Measurements from ENCODE around the gene MORN3.
"Not testable (repeated sequence)": the region's sequence is repeated elsewhere in the genome, so short reads cannot be mapped to it uniquely, and the experiment has no call there.

MORN3 gene, protein sequence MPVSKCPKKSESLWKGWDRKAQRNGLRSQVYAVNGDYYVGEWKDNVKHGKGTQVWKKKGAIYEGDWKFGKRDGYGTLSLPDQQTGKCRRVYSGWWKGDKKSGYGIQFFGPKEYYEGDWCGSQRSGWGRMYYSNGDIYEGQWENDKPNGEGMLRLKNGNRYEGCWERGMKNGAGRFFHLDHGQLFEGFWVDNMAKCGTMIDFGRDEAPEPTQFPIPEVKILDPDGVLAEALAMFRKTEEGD

DNA sequence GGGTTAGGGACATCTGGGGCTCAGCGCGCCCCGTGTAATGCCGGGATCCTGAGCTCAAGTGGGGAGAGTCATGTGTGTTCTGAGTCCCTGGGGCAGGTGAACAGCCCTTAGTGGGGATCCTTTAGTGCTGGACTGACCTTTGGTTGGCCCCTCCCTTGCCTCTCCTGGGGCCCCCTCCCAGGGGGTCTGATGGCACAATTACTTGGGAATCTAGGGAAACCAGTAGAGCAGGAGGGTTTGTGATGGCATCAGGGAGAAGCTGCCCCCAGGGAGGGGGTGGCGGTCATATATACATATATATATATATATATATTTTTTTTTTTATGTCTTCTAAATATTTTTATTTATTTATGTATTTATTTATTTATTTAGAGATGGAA, at the start of gene MORN3:
Gene MORN3 (minus strand): TSS at position 134 of the 380 bp plus-strand sequence. CDS start 171 bp downstream, outside the sequence.
- no peak for DNase-seq

DNA sequence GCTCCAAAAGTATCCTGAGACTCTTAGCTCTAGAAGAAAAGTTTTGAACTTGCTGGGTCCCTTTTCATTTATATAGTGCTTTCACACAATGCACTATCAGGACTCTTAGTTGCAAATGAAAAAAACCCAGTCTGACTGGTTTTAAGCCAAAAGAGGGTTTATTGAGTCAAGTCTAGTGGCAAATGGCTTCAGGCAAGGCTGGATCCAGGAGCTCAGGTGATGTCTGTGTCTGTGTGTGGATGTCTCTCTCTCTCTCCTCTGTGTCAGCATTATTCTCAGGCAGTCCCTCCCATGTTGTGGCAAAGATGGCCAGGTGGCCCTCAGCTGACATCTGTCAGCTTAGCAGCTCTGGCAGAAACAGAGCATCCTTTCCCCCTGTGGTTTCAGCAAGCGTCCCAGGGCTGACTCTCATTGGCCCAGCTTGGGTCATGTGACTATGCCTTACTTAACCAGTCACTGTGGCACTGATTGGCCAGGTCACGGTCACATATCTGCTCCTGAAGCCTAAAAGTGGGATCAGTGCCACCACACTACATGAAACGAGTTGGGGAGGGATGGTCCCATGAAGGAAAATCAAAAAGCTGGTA, 49.3 kb upstream of the MORN3 start:
- DNase-seq, result no peak

DNA sequence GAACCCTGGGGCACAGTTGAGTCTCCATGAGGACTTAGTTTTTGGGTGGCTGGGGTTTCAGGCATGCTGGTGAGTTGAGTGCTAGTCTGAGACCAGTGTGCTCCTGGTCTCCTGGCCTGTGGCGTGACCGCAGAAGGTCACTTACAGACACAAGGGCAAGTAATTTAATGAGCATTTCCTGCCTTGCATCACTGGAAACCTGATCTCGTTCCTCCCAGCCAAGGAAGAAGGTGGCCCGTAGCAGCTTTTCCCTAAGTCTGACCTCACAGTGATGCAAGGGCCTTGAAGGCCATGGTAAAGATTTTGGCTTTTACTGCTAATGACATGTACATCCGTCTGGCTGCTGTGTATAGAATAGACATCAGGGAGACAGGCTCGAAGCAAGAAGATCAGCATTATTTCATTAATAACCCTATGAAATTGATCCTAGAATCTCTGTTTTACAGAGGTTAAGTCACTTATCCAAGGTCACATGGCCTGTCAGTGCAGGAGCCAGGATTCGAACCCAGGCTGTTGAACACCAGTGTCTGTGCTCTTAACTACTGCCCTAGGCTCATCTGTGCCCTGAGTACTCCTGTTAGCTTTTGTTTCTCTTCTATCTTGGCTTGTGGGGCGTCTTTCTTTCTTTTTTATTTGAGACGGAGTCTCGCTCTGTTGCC, 47.7 kb upstream of the MORN3 start:
- no peak for DNase-seq

DNA sequence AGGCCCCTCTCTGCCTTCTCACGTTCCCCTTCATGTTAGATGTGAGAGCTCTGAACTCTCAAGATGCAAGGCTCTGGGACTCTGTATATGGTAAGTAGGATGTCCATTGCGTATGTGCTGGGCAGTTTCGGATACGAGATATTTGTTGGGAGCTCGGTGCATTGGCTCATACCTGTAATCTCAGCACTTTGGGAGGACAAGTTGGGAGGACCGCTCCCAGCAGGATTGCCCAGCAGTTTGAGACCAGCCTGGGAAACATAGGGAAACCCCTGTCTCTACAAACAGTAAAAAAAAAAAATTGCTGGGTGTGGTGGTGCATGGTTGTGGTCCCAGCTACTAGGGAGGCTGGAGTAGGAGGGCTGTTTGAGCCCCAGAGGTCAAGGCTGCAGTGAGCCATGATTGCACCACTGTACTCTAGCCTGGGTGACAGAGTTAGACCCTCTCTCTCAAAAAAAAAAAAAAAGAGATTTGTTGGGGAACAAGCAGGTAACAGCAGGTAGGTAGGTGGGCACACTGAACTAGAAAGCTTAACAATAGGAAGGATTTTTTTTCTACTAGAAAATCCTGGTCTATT, 46.5 kb upstream of the MORN3 start:
- no peak for DNase-seq

DNA sequence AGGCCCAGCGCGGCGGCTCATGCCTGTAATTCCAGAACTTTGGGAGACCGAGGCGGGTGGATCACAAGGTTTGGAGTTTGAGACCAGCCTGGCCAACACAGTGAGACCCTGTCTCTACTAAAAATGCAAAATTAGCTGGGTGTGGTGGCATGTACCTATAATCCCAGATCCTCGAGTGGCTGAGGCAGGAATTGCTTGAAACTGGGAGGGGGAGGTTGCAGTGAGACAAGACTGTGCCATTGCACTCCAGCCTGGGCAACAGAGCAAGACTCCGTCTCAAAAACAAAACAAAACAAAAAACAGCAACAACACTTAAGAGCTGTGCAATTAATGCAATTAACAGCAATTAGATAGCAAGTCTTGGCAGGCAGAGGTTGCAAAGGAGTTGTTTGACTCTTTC, 45.6 kb upstream of the MORN3 start:
- not testable (repeated sequence) for DNase-seq

DNA sequence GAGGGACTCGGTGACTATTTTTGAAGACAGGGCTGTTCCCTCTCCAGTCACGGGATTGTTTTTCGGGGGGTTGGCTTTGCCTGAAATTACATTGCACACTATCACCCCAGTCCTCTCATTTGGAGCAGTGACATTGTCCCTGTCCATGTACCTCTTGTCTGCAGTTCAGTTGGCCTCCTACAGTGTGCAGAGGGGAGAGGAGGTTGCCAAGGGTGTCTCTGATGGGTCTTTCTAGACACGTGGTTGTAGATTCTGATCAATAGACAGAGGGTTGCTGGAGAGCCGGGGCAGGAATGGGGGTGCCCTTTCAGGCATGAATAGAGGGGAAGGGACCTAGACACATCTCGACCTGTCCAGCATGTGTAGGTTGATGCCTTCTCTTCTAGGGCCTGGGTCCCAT, 44.3 kb upstream of the MORN3 start:
- DNase-seq, result no peak

DNA sequence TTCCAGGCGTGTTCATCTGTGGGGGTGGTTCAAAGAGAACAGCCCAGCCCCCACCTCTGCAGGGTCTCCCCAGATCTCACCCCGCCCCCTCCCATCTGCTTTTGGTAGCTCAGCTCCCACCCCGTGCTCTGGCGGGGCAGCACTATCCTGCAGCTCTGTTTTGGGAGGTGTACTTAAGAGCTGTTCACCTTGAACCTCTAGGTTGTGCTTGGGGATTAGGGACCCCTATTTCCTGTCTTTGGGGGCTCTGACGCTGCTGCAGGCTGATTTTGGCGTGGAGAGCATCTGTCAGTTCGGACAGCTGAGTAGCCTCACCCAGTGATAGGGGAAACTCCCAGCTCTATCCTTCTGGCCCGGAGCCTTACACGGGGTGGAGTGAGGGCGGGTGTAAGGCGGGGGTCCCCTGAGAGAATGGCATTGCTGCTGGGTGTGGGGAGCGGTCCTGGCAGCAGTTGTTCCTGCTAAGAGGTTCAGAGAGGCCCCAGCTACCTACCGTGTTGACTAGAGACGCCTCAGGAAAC, 43.9 kb upstream of the MORN3 start:
- no peak for DNase-seq

DNA sequence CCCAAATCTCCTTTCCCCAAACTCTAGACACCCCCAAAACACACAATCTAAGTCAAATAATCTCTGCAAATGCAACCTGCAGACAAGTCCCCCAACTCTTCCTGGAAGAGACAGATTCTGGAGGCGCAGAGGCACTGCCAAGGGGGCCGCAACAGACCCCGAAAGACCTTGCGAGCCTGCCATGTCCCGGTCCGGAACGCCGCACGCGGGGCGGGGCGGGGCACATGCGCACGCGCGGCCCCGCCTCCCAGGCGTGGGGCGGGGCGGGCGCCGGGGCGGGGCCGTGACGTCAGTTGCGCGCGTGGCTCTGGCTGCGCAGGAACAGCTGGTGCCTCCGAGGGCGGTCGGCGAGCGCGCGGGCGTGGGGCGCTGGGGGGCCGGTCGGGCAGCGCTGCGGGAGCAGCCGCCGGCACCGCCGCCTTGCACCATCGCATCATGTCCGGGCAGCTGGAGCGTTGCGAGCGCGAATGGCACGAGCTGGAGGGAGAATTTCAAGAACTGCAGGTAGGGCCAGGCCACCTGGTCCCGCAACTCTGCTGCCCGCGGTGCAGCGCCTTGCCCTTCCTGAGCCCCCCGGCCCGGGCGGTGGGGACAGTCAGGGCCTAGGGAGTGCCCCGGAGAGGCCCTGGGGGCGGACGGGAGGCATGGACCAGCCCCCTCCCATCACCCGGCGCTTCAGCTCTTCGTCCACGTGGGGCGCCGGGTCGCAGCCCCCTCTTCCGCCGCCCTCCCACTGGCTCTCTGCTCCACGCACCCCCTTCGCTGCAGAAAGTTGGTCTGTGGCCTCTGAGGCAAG, 43.2 kb upstream of the MORN3 start, which contains the start of gene TMEM120B:
Gene TMEM120B (plus strand): TSS at position 292 of the 796 bp plus-strand sequence. CDS start 144 bp downstream, at position 436.
- peak; percentile 82 for DNase-seq

DNA sequence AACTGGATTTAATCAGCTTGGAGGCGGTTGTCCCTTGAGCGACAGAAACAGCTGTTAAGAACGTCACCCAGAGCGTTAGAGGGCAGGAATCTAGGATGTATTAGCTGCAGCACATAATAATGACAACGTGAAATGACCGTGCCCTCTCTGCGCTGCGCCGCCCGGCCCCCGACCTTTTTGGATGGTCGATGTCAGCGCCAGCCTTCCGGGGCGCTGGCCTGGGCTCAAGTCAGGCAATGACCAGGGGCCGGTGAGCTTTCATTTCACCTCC, 42.7 kb upstream of the MORN3 start:
- no peak for DNase-seq

DNA sequence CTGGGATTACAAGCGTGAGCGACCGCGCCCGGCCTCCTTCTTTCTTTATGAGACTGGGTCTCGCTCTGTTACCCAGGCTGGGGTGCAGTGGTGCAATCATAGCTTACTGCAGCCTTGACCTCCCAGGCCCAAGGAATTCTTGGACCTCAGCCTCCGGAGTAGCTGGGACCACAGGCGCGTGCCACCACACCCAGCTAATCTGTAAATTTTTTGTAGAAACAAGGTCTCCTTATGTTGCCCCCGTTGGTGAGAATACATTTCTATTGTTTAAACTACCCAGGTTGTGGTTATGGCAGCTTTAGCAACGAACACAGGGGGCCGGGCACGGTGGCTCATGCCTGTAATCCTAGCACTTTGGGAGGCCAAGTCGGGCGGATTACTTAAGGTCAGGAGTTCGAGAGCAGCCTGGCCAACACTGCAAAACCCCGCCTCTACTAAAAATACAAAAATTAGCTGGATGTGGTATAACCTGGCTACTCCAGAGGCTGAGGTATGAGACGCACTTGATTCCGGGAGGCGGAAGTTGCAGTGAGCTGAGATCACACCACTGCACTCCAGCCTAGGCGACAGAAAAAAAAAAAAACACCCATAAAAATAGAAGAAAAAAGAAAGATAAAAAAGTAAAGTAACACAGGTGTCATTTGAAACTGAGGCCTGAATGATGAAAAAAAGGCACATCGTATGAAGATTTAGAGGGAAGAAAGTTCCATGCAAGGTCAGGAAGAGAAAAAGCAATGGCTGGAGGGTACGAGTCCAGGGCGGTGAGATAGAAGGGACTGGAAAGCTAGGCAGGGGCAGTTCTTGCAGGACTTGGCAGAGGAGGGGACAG, 42.1 kb upstream of the MORN3 start:
- peak; percentile 38 for DNase-seq

DNA sequence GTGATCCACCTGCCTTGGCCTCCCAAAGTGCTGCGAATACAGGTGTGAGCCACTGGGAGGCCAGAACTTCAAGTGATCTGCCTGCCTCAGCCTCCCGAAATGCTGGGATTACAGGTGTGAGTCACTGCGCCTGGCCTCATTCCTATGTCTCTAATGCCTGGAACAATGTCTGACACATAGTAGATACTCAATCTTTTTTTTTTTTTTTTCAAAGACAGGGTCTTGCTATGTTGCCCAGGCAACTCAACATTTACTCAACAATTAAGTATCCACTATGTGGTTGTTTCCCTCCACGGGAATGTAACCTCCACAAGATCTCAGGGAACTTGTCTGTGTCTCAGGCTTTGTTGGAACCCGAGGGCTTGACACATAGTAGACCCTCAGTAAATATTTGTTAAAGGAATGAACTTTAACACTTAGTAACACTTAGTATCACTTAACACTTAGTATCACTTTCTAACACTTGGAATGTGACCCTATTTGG, 40.1 kb upstream of the MORN3 start:
- no peak for DNase-seq

DNA sequence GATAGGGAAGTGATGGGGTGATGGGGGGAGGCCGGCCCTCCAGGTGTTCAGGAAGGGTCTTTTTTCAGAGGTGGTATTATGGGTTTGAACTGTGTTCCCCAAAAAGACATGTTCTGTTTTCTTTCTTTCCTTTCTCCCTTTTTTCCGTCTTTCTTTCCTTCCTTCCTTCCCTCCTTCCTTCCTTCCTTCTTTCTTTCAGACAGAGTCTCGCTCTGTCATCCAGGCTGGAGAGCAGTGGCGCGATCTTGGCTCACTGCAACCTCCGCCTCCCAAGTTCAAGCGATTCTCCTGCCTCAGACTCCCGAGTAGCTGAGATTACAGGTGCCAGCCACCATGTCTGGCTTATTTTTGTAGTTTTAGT, 39.6 kb upstream of the MORN3 start:
- not testable (repeated sequence) for DNase-seq

DNA sequence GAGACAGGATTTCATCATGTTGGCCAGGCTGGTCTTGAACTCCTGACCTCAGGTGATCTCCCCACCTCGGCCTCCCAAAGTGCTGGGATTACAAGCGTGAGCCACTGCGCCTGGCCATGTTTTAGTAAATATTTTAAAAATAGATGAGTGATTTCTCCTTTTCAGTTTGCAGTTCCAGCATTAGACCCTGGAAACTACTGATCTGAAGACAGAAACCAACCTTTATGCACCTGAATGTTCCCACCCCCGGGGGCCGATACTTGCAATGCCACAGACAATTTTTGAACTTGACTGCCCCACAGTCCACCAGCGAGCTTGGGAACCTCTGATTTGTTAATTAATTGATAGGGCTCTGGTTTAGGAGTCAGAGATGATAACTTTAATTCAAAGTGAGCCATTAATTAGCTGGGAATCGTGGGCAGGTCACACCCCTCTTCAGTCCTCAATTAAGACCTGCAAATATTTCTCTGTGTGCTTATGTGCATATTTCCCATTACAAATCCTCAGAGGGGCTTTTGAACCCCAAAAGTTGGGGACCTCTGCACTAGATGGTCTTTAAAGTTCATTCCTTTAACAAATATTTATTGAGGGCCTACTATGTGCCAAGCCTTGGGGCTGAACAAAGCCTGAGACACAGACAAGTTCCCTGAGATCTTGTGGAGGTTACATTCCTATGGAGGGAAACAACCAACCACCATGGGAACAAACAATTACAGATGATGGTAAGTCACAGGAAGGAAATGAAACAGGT, 39.0 kb upstream of the MORN3 start:
- no peak for DNase-seq

DNA sequence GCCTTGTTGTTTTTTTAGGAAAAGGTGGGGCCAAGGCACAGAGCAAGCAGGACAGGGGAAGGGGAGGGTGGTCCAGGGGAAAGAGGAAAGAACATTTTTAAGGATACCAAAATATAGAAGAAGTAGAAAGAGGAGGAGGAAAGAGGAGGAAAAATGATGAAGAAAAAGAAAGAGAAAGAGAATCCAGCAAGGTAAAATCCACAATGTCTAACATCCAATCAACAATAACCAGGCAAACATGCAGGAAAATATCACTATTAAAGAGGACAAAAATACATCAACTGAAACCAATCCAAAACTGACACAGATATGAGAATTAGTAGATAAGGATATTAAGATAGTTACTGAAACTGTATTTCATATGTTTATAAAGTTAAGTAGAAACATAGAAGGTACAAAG, 36.1 kb upstream of the MORN3 start:
- no peak for DNase-seq

DNA sequence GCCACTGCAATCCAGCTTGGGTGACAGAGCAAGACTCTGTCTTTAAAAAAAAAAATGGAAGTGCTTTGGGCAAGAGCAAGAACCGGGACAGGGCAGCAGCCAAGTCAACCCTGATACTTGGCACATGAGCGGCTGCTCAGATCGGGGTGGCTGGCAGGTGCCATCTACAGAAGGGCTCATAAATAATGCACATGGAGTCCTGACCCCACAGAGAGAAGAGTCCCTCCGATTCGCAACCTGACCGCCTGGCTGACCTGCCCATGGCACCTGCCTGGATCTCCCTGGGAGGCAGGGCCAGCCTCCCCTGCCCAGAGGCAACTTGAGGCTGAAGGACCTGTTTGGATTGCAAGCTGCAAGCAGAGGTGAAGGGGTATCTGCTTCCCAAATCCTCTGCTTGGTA, 33.5 kb upstream of the MORN3 start:
- no peak for DNase-seq

DNA sequence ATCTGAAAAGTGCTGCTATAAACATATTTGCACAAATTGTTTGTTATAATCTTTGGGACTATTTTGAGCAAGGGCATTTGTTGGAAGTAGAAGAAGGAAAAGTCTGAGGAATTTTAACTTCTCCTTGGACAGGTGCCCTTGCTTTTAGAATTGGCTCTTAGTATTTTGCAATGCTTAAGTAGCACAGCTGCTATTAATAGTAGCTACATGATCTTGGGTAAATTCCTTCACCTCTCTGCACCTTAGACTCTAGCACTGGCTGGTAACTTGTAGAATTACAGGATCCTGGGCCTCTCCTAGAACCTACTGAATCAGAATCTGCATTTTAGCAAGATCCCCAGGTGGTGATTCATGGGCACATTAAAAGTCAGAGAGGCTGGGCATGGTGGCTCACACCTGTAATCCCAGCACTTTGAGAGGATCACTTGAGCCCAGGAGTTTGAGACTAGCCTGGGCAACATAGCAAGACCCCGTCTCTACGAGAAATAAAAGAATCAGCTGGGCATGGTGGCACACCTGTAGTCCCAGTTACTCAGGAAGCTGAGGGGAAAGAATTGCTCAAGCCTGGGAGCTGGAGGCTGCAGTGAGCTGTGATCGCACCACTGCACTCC, 32.3 kb upstream of the MORN3 start:
- DNase-seq, result no peak

DNA sequence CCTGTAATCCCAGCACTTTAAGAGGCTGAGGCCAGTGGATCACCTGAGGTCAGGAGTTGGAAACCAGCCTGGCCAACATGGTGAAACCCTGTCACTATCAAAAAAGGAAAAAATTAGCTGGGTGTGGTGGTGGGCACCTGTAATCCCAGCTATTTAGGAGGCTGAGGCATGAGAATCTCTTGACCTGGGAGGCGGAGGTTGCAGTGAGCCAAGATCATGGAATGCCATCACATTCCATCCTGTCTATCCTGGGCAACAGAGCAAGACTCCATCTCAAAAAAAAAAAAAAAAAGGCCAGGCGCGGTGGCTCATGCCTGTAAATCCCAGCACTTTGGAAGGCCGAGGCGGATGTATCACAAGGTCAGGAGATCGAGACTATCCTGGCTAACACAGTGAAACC, 28.4 kb upstream of the MORN3 start:
- not testable (repeated sequence) for DNase-seq

DNA sequence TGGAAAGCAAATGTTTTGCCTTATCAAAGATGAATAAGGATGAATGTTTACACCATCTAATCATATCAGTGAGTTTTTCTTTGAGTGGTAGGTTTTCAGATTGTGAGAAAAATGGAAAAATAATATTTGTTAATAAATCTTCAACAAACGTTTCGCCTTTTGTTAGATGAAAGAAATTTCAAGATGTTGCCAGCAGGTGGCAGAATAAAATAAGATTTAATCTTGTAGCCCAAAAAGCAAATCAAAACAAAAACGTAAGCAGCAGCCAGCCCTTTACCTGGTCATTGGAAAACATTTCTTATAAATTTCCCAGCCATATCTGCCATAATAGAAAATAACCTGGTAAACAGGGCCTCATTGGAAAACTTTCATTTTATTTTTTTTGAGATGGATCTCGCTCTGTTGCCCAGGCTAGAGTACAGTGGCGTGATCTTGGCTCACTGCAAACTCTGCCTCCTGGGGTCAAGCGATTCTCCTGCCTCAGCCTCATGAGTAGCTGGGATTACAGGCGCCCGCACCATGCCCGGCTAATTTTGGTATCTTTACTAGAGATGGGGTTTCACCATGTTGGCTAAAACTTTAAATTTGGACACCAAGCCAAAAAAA, 27.7 kb upstream of the MORN3 start:
- DNase-seq, result no peak

DNA sequence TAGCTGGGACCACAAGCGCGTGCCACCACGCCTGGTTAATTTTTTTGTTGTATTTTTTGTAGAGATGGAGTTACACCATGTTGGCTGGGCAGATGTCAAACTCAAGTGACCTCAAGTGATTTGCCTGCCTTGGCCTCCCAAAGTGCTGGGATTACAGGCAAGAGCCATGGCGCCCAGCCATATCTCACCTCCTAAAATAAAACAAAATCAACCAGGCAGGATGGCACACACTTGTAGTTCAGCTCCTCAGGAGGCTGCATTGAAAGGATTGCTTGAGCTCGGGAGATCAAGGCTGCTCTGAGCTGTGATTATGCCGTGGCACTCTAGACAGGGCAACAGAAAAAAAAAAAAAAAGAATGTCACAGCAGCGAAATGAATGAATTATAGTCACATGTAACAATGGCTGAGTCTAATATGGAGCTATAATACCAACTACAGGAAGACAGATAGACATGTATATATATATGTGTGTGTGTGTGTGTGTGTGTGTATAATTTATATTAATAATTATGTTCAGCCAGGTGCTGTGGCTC, 23.8 kb upstream of the MORN3 start:
- DNase-seq, result no peak

DNA sequence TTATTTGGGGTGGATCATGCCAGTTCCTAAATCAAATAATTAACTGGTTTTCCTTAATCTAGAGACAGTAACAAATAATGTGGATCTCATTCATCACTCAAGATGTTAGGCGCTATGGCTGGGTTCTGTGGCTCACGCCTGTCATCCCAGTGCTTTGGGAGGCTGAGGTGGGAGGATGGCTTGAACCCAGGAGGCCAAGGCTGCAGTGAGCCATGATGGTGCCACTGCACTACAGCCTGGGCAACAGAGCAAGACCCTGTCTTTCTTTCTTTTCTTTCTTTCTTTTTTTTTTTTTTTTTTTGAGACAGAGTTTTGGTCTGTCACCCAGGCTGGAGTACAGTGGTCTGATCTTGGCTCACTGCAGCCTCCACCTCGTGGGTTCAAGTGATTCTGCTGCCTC, 23.3 kb upstream of the MORN3 start:
- not testable (repeated sequence) for DNase-seq

All from CD4-positive, alpha-beta T cell treated with Interferon gamma for 1 hour (primary cell).